DMS53 (cell line): ENCODE results near the gene NKX1-1.
"Not testable (repeated sequence)": the region's sequence is repeated elsewhere in the genome, so short reads cannot be mapped to it uniquely, and the experiment has no call there.

Experiments used
- DNase-seq: peaks from one replicate; lab custom pipeline; 2025; lab: John Stamatoyannopoulos, UW

NKX1-1 gene

DNA sequence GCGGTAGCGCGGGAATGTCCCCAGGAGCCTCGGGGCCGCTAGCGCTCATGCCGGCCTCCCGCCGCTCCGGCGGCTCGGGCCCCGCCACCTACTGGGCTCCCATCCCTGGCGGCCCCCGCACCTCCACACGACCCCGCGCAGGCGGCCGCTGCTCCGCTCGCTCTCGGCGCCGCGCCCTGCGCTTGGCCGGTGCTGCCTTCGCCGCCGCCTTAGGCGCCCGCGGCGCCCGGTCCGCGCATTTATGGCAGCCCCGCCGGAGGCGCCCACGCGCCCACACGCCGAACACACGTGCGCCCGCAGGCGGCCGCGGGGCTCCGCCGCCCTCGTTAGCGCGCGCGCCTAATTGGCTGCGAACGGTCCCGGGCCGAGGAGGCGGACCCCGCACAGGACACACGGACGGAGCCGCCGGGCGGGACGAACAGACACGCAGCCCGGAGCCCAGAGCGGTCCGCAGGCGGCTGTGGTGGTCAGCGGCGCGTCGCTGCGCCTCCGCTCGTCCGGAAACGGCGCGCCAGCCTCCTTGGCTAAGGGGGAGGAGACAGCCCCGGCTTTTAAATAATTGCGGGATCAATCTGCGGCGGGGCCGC lies at the start of gene NKX1-1:
NKX1-1 (minus strand) TSS at position 49 of the 587 bp plus-strand sequence; CDS start at position 49, 0 bp downstream.
- no peak for DNase-seq

DNA sequence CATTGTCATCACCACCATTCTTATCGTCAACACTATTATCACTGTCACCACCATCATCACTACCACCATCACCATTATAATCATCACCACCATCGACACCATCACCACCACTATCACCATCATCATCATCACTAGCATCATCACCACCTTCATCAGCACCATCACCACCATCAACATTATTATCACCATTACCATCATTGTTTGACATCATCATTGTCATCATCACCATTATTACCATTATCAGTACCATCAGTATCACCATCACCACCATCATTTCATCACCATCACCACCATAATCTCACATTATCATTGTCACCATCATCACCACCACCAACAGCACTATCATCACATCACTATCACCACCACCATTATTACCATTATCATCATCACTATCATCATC lies 47.5 kb upstream of the NKX1-1 start:
- no peak for DNase-seq

DNA sequence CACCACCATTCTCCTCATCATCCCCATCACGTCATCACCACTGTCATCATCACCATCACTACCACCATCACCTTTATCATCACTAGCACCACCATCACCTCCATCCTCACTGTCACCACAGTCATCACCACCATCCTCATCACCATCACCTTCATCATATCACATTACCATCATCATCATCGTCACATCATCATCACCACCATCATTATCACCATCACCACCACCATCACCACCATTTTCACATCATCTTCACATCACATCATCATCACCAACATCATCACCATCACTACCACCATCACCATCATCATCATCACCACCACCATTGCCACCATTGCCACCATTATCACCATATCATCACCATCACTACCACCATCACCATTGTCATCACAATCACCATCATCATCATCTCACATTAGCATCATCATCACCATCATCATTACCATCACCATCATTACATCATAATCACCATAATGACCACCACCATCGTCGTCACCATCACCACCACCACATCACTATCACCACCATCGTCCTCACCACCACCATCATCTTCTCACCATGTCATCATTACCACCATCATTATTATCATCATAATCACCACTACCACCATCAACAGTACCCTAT lies 46.3 kb upstream of the NKX1-1 start:
- DNase-seq = no peak

DNA sequence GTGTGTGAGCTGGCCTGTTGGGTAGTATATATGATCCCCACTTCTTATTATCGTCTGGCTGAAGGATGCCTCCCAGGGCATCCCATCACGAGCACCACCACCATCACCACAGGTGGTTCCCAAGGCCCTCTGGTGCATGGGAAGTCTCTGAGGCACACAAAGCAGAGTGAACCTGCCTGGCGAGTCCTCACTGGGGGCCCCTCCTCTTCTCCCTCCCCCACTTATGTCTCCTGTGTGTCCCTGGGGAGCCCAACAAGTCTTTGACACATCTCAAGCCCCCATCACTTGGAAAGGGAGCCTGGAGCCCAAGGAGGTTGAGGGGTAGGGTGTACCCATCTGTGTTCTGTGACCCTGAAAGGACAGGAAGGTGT lies 45.5 kb upstream of the NKX1-1 start:
- no peak for DNase-seq

DNA sequence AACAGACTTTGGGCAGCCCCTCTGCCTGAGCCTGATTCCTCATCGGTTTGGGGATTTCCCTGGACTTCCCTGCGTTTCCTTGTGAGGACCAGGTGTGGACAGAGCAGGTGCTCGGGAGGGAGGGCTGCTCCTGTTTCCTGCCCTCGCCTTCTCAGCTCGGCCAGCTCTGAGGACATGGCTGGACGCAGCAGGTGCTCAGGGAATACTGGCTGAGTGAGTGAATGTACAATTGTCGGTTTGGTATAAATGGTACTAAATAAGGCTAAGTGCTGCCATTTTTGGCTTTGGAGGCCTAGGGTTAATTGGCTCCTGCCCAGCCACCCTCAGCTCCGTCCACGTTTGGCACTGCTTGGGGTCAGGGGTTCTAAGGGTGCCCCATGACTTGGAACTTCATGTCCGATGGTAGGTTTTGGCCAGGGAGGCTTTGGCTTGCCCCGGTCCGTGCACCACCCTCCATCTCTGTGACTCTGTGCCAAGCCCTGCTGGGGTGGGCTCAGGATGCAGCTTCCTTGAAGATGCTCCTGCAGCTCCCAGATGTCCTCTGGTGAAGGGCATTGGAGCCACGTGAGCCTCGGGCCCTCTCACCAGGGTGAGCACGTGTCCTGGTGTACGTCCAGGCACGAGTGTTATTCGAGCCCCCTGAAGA lies 45.0 kb upstream of the NKX1-1 start:
- no peak for DNase-seq

DNA sequence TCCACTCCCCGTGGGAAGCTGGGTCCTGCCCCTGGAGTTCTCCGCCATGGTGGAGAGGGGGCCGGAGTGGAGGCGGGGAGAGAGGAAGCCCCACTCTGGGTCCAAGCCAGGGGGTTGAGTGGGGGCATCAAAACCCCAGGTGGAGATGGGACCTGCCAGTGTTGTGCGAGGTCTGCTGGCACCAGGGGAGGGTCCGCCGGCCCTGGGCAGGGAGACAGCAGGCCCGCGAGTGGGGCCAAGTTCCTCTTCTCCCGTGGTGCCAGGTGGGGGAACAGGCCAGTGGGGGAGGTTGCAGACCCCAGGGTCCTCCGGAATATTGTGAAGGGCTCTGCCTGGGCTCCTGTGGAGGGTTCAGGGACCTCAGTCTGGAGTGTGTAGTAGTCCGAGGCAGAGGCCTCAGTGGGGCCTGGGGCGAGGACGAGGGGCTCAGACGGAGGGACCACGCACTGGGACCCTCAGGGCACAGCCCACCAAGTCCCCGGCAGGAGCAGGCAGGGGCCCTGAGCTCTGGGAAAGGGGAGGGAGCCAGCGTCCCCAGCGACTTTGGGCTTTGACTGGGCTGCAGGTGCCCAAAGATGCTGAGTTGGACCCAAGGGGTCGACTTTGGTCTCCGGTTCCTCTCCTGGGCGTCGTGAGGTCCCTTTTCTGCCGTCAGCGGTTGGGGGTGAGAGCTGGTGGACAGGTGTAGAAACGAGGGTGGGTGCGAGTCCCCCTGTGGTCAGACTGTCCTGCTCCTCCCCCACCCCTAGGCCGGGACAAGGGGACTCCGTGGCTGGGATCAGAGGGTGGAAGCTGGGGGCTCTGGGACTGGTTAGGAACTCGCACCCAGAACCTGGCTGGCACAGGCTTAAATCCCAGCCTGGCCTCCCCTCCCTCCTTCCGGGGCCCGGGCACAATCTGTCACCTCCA lies 43.8 kb upstream of the NKX1-1 start:
- DNase-seq = no peak

DNA sequence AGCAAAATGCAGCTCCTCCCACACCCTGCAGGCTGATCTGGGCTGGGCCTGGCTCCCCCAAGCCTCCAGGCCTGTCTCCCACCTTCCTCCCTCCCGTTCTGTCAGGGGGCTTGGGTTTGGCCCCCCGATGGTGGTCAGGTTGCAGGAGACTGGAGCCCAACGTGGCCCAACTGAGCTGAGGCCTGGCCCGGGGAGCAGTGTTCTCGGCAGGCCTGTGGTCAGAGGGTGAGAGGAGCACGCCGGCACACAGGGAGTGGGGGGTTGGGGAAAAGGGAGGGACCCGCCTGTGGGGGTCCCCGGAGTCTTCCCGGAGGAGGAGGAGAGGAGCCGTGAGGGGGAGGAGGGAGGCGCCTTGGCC lies 43.2 kb upstream of the NKX1-1 start:
- no peak for DNase-seq

DNA sequence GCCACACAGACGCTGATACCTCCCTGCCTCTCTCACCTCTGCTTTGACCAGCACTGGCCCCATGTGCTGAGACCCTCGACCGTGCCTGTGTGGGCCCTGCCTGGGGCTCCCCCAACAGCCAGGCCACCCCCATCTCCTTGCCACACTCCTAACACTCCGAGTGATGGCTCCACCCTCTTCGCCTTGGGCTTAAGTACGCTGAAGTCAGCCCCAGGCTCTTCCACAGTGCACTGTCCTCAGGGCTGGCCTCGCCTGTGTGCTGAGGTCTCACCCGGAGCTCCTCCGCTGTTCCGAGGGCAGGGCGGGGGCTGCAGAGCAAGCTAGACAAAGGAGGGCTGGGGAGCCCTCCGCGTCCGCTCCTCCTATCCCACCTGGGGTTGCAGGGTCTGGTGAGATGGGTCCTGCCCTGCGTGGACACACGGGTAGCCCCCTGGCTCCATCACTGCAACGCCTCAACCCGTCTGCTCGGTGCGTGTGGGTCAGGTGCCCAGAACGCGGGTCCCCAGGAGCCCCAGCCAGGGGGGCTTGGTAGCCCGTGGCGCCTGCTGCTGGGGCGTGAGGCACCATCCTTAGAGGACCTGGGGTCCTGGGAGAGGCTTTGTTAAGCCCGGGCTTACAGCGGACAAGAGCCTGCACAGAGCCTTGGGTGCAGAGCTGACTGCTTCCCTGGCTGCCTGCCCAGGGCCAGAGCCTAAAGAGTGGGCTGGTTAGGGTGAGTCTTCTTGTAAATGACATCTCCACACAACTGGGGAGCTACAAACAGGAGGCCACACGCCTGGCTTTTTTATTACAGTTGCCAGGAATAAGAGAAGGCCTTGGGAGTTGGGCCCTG lies 42.6 kb upstream of the NKX1-1 start:
- no peak for DNase-seq

DNA sequence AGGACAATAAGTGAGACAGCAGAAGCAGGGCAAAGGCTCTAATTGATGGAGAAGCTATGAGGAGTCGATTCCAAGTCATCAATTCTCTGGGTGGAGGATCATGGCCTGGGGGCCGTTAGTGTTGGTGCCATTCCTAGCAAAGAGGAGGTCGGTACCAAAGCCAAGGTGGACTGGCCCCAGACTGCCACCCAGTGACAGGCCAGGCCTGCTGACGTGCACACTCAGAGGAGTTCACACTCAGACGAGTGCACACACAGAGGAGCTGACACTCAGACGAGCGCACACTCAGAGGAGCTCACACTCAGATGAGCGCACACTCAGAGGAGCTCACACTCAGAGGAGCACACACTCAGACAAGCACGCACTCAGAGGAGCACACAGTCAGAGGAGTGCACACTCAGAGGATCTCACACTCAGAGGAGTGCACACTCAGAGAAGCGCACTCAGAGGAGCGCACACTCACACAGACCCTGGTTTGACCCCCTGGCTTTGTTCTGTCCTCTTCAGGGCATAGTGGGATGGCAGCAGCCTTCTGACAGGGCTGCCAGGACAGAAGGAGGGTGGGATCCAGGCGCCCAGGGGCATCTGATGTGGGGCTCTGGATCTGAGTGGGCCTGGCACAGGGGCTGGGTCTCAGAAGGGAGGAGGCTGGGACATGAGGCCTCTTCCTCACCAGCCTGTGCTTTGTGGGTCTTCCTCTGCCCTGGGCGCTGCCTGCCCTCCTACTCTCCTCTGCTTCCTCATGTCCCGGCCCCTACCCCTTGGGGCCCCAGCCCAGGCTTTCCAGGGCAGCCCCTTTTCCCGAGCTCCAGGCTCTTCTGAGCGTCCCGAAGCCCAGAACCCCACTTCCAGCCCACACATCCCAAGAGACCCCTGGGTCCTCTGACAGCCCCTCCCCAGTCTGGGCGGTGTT lies 41.7 kb upstream of the NKX1-1 start:
- no peak for DNase-seq

DNA sequence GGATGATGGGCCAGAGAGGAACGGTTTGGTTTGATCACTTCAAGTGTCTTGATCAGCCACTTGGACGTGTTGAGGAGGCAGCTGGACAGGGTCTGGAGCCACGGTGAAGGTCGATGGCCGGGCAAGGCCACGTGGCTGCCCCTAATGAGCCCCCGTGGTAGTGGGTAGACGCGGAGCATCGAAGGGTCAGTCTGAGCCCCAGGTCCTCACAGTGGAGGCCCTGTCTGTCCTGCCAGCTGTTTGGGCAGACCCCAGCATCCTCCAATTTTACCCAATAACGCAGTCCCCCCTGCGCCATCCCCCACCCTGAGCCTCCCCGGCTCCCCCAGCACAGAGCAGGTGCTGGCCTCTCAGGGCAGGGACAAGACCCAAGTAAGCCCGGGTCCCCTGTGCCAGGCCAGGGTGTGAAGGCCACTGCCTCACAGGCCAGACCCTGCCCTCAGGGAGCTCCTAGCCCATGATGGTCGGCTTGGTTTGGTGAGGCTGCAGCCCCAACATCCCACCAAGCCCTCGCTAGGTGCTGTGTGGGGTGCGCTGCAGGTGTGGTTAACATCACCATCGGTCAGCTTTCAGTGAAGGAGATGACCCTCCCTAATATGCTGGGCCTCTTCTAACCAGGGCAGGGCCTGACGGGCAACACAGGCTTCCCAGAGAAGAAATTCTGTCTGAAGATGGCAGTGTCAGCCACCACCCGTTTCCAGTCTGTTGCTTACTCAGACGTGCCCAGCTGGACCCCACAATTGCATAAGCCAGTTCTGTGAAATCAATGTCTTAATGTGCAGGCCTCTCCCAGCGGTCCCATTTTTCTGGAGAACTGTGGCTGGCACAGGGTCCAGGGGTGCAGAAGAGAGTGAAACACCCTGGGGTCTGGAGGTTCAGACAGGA lies 40.5 kb upstream of the NKX1-1 start:
- DNase-seq = no peak

DNA sequence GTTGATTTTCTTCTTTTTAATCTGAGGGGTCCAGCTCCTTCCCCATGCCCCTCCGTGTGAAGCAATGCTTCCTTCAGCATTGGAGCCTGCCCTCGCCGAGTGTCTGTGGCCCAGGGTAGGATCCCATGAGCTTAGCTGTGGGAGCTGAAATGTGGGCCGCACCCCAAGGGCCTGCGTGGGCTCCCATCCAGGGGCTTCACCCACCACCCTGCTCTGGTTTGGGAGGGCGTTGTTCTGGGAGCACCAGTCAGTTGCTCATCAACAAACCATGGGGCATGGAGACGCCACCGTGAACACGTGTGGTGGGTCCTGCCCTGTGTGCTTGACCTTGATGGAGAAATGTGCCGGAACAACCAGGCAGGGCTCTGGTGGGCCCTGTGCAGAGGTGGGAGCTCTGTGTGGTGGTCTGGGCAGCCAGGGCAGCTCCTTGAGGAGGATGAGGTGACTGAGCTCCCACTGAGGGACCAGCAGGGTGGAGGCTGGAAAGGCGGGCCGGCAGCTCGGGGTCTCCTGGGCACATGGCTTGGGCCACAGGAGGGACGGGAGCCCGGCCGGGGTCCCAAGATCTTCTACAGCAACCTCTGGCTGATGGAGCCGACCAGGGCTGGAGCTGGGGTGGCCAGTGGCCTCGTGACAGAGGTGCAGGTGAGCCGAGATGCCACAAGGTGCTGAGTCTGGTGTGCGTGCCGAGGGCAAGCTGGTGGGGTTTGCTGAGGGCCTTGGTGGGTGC lies 39.6 kb upstream of the NKX1-1 start:
- DNase-seq = no peak

DNA sequence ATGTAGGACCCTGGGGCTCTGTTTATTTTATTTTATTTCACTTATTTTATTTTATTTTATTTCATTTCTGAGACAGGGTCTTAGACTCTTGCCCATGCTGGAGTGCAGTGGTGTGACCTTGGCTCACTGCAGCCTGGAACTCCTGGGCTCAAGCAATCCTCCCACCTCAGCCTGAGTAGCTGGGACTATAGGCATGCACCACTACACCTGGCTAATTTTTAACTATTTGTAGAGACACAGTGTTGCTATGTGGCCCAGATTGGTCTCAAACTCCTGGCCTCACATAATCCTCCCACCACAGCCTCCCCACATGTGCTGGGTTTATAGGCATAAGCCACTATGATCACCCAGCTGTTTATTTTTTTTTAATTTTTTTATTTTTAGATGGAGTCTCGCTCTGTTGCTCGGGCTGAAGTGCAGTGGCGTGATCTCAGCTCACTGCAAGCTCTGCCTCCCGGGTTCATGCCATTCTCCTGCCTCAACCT lies 37.5 kb upstream of the NKX1-1 start:
- DNase-seq = not testable (repeated sequence)

DNA sequence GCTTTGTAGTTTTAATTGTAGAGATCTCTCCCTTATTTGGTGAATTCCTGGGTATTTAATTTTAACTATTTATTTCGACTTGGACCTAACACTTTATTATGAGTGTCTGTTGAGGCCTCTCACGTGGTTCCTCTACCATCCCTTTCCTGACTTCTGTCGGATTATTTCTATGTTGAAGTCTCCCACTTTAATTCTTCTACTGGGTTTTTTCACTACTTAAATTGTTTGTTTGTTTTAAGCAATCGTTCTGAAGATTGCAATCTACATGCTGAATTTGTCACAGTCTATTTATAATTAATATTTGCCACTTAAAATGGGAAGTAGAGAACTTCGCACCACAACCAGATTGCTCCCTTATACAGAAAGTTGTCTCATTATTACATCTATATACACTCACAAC lies 20.8 kb upstream of the NKX1-1 start:
- no peak for DNase-seq

DNA sequence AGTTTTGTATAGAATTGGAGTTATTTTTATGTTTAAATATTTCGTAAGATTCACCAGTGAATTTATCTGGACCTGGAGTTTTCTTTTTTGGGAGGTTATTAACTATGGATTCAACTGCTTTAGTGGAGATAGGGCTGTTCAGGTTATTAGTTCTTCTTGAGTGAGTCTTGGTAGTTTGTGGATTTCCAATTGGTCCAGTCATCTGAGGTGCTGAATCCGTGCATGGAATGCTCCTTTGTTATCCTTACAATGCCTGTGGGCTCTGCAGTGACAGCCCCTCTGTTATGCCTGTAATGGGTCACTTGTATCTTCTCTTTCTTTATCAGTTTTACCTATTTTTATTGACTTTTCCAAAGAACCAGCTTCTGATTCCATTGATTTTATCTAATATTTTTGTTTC lies 15.4 kb upstream of the NKX1-1 start:
- DNase-seq = no peak

DNA sequence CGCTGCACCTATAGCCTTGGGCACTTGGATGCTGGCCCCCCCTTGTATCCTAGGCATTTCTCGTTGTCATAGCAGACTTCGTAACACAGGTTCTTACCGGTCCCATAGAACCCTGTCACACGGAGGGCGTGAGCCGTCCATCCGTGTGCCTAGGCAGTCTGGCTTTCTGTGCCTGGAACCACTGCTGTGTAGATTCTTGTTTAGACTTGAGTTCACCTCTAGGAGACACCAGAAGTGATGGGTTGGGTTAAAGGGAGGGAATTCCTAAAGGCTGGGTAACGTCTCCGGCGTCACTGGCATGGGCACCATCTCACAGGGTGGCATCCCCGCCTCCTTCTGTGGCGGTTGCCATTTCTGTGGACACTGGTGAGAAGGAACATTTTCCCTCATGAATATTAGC lies 13.5 kb upstream of the NKX1-1 start:
- no peak for DNase-seq

DNA sequence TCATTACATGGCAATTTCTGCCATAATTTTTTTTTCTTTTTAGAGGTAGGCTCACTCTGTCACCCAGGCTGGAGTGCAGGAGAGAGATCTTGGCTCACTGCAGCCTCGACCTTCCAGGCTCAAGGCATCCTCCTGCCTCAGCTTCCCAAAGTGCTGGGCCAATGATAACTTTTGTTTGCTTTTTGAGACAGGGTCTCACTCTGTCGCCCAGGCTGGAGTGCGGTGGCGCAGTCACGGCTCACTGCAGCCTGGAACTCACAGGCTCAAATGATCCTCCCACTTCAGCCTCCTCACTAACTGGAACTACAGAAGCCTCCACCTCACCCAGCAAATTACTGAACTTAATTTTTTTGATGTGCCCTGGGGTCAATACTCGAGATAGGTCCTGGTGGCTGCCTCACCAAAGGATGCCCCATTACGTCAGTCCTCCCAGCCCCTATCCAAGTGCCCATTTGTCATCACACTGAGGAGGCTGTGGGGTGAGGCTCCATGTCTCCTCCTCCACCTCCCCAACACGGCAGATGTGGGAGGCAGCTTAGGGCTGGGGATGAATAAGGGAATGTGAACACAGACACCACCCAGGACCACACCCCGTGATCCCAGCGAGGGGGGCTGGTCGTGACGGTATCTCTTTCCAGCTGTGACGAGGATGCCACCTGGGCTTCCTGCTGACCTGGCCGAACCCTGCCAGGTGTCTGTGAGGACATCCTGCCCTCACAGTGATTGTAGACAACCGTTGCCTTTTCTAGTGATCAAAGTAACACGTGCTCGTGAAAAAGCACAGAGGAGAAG lies 12.4 kb upstream of the NKX1-1 start:
- DNase-seq = no peak

DNA sequence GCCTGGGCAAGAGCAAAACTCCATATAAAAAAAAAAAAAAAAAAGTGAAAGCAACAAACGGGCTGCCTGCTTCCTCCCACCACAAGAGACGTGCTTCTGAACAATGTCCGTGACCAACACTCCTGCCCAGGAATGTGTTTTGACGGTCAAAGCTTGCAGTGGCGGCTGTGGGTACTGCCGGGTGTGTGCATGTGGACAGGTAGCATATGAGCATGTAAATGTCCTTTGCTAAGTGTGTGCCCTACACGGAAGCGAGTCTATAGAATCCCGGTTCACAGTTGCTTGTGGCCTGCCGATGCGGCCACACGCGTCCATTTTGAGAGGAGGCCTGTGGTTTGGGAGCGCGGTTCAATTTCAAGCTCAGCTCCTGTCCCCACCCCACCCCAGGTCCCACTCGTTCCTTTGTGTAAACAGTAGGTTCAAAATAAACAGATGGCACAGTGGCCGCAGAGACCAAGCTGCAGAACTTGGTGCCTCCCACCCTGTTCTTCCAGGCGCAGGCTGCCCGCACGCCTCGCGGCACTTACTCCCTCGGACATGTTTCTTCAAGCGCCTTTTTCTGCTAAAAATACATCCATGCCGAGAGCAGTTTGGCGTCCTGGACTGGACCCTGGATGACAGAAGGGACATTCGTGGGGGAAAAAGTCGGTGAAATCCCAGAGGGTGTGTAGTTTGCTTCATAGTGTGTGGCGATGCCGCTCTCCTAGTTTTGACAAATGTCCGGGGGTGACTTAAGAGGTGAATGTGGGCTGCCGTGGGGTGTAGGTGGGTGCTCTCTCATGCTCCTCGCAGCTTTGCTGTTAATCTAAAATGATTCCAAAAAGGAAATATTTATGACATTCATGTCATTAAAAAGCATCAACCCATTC lies 11.5 kb upstream of the NKX1-1 start:
- DNase-seq = peak; percentile 86
